HT-29 (cell line): ENCODE measurements around the gene SCMH1. TPM values are rescaled to one million over a fixed set of nuclear protein-coding genes. Genes with fewer than 3 reads are reported as not detected.

ENCODE experiments used
- DNase-seq: peaks from one replicate; pipeline ENCODE4 v3.0.0-alpha.2; 2015; ENCODE audit warnings: low spot score
- total RNA-seq: library from RNA; depleted of rRNA; stranded (reverse); fragments of >200 nt; shearing (Covaris generic); gene quantifications from 2 replicates; pipeline ENCODE4 v1.2.3, GENCODE V29; 2014

The SCMH1 gene
- total RNA-seq, 1 experiment from 2014 or later: 24.7 TPM

GRCh38 chr1:41006942-41007865 lies 234.9 kb downstream of the SCMH1 start:
- no peak for DNase-seq

GRCh38 chr1:41005876-41006275 lies 236.2 kb downstream of the SCMH1 start:
- no peak for DNase-seq

- DNase-seq: peak; percentile 98
These were observed 238.4 kb downstream of the SCMH1 start for GRCh38 chr1:41003640-41004220.

GRCh38 chr1:41003127-41003639 lies 238.9 kb downstream of the SCMH1 start:
- DNase-seq: no peak

GRCh38 chr1:40998668-40999067 lies 243.4 kb downstream of the SCMH1 start:
- DNase-seq: no peak

- no peak for DNase-seq
These were observed 245.0 kb downstream of the SCMH1 start for GRCh38 chr1:40997096-40997495.

- no peak for DNase-seq
These were observed 253.0 kb downstream of the SCMH1 start for GRCh38 chr1:40989066-40989465.

- DNase-seq: no peak
These were observed 253.8 kb downstream of the SCMH1 start for GRCh38 chr1:40988280-40988679.

- no peak for DNase-seq
These were observed 254.4 kb downstream of the SCMH1 start for GRCh38 chr1:40987439-40988276.

- DNase-seq: no peak
These were observed 255.2 kb downstream of the SCMH1 start for GRCh38 chr1:40986956-40987355.

- no peak for DNase-seq
These were observed 255.8 kb downstream of the SCMH1 start for GRCh38 chr1:40986328-40986783.

- DNase-seq: no peak
These were observed 256.2 kb downstream of the SCMH1 start for GRCh38 chr1:40985875-40986274.

- no peak for DNase-seq
These were observed 256.9 kb downstream of the SCMH1 start for GRCh38 chr1:40985161-40985560.

GRCh38 chr1:40984531-40984930 lies 257.6 kb downstream of the SCMH1 start:
- no peak for DNase-seq

GRCh38 chr1:40984066-40984465 lies 258.0 kb downstream of the SCMH1 start:
- no peak for DNase-seq

- DNase-seq: no peak
These were observed 258.8 kb downstream of the SCMH1 start for GRCh38 chr1:40983286-40983685.

GRCh38 chr1:40982721-40983120 lies 259.4 kb downstream of the SCMH1 start:
- DNase-seq: no peak

- no peak for DNase-seq
These were observed 260.2 kb downstream of the SCMH1 start for GRCh38 chr1:40981691-40982448.

- peak; percentile 50 for DNase-seq
These were observed 261.5 kb downstream of the SCMH1 start for GRCh38 chr1:40980453-40981121.

GRCh38 chr1:40980068-40980452 lies 262.0 kb downstream of the SCMH1 start:
- DNase-seq: no peak
